Activated T-cell treated with anti-CD3 and anti-CD28 coated beads, Interleukin-2, amount 50 U/mL, for 1 hour (primary cell): ENCODE data around the gene PHF20.
"Not testable (repeated sequence)": the region's sequence is repeated elsewhere in the genome, so short reads cannot be mapped to it uniquely, and the experiment has no call there.

ENCODE experiments used
- DNase-seq: peaks from one replicate; pipeline ENCODE4 v3.0.0-alpha.2; 2020

The PHF20 gene

DNA sequence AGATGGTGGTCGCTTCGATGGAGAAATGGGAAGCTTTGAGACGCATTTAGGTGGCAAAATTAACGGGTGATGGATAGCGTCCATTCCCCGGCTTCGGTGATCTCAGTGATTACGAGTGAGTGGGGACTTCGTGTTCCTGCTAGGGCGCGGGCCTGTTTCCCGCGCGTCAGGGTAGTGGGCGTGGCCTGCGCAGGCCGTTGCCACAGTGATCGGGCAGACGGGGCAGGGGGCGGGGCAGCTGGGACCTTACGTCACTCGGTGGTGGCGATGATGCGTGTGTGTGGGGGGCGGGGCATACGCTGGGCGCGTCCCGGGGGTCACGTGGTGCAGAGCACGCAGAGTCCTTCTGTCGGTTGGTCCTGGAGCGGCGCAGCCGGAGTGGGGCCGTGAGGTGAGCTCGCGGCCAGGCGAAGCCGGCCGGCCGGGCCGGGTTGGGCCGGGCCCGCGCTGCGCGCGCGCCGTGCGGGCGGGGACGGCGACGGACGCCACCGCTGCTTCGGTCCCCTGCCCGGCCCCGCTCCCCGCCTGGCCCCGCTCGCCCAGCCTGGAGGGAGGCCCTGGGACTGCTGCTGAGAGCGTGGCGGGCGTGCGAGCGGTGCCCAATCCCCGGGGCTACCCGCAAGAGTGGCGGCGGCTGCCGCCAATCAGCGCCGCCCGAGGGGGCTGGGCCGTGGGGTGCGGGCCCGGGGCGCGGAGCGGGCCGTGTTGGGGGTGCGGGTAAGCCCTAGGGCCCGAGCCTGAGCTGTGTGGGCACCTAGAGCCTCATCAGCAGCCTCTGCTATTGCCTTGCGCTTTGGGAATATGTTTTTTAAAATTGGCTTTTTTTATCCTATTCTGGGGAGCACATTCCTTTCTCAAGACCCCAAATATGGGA is at the start of gene PHF20:
Gene PHF20, plus strand, starts transcription at position 327 of the 874 bp plus-strand sequence. CDS start 29,508 bp downstream, outside the sequence.
- DNase-seq, result peak; percentile 99

DNA sequence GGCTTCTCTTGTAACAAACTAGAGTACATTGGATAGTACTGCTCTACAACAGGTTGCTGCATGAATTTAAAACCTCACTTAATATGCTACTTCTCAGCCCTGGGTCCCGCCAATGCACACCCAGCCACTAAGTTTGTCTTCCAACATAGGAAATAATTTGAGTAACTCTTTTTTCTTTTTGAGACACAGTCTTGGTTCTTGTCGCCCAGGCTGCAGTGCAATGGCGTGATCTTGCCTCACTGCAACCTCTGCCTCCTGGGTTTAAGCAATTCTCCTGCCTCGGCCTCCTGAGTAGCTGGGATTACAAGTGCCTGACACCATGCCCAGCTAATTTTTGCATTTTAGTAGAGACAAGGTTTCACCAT is 48.6 kb upstream of the PHF20 start:
- DNase-seq, result not testable (repeated sequence)

DNA sequence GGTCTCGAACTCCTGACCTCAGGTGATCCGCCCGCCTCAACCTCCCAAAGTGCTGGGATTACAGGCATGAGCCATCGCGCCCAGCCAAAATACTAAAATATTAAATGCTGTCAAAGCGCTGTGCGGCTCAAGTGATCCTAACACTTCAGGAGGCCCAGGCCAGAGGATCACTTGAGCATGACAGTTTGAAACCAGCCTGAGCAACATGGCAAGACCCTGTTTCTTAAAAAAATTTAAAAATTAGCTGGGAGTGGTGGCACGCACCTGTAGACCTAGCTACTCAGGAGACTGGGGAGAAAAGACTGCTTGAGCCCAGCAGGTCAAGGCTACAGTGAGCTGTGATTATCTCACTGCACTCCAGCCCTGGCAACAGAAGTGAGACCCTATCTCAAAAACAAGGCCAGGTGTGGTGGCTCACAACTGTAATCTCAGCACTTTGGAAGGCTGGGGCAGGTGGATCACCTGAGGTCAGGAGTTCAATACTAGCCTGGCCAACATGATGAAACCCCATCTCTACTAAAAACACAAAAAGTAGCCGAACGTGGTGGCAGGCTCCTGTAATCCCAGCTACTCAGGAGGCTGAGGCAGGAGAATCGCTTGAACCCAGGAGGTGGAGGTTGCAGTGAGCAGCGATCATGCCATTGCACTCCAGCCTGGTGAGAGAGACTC is 48.0 kb upstream of the PHF20 start:
- not testable (repeated sequence) for DNase-seq

GRCh38 chr20:35724321-35725230 is 47.2 kb upstream of the PHF20 start:
- no peak for DNase-seq

- no peak for DNase-seq
Observed at GRCh38 chr20:35726842-35727711, 44.7 kb upstream of the PHF20 start.

DNA sequence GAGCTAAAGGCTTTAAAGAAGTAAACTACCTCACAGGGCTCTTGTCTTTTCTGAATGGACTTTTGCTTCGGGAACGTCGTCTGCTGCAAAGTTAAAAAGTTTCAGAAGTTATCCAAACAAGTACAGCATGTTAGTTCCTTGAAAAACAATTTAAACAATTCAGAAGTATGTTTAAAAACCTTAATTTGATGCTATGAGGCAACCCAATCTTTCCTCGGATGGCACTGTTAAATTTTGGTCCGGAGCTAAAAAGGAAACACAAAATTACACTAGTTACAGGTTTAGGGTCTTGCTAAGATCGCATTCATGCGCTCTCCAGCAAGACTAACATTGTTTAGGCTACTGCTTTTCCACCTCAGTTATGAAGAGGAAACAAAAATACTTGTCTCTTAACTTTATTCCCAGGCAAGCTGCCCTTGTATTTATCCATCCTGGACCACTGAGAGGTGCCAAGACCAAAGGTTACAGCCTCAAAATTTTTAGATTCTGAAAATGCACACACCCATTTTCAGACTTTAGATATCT is 42.5 kb upstream of the PHF20 start:
- DNase-seq, result no peak

GRCh38 chr20:35729836-35730582 is 41.8 kb upstream of the PHF20 start:
- DNase-seq, result no peak

DNA sequence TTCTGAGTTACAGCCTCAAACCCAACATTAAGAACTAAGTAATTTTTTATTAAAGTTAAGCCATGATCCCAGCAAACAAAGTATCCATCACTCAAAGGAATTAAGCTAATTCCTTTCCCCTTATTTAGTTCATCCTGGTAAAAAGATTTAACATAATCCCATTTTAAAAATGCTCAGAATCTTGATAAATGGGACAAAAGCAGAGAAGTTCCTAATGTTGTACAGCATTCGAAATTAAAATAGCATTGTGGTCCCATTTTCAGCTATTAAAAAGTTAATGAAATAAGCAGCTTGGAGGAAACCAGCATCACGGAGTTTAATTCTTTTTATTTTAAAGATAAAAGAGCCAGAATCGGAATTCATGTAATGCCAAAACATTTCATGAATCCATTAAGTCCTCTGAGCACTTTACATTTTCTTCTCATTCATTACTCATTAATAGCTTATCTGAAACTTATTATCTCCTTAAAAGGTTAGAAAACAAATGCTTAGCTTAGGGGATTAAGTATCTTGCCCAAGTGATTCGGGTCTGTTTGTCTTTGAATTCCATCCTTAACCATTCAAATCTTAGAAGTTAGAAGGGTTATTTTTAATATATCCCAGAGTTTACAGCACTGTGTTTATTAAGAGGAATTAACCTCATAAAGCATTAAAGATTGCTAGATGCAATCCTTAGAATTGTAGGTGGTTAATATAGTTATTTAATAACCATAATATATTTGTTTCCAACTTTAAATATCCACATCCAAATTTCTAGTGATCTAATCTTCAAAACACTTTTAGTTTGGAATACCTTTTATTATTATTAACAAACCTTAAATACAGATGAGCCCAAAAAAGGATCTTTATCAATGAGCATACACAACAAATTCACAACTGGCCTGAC is 41.0 kb upstream of the PHF20 start:
- no peak for DNase-seq

- no peak for DNase-seq
Observed at GRCh38 chr20:35731469-35731788, 40.4 kb upstream of the PHF20 start.

DNA sequence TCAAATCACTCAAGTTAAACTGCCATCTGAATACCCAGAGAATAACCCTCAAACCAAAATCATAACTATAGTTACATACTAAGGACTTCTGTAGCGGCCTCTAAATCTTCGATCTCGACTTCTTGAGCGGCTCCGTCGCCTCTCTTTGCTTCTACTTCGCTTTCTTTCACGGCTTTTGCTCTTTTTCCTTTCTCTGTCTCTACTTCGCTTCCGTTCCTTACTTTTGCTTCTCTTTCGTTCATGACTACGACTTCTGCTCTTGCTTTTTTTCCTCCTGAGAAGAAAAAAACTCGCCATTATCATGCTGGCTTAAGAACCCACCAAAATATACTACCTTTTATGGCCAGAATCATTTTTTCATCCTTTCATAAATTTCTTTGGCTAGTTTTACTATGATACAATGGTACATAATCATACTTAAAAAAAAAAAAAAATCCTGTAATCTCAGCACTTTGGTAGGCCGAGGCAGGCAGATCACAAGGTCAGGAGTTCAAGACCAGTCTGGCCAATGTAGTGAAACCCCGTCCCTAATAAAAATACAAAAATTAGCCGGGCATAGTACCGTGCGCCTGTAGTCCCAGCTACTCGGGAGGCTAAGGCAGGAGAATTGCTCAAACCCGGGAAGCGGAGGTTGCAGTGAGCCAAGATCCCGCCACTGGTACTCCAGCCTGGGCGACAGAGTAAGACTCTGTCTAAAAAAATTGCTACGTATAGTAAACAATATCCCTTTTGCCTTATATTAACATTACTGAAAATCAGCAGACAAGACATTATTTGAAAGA is 39.8 kb upstream of the PHF20 start:
- DNase-seq, result no peak

GRCh38 chr20:35732644-35732982 is 39.2 kb upstream of the PHF20 start:
- no peak for DNase-seq

- no peak for DNase-seq
Observed at GRCh38 chr20:35734374-35734773, 37.4 kb upstream of the PHF20 start.

DNA sequence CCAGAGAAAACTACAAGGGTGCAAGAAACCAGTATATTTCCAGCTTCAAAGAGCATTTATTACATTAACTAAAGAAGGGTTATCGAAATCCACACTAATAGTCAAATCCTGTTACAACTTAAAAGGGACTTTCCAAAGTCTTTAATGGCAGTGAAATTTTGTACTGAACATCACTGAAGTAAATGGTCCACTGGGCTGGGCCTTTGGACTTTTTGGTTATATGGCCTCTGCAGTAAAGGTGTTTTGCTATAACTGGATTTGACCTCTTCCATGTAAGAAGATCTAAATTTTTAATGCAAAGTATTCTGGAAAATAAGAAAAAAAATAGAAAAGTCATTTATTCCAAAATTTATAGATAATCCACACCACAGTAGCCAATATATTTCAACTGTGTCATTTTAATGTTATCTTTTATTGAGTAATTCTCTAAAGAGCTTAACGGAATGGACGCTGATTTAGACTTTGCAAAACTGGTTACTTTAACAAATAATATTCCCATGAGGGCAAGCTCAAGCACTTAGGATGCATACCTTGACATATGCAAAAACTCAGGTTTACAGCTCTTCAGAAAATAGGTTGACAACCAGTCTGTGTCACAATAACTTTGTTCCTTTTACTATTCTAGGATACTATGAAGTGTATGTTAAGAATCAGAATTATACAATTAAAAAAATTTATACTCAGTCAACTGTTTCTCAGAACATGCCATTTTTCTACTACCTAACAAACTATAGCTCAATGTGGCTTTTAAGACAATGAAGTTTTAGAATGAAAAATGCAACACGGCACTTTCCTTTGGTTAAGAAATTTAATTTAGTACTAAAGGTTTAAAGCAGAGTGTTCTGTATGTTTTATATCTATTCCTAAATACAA is 36.8 kb upstream of the PHF20 start:
- DNase-seq, result no peak

GRCh38 chr20:35735826-35736470 is 35.9 kb upstream of the PHF20 start:
- no peak for DNase-seq

GRCh38 chr20:35737865-35738333 is 33.9 kb upstream of the PHF20 start:
- no peak for DNase-seq

GRCh38 chr20:35738410-35739179 is 33.2 kb upstream of the PHF20 start:
- DNase-seq, result no peak
